Measurements from ENCODE around the gene FUT6.

GRCh38 chr19:5788422-5788821 is 51.1 kb downstream of the FUT6 start:
- TF ChIP-seq, protein P1, sequence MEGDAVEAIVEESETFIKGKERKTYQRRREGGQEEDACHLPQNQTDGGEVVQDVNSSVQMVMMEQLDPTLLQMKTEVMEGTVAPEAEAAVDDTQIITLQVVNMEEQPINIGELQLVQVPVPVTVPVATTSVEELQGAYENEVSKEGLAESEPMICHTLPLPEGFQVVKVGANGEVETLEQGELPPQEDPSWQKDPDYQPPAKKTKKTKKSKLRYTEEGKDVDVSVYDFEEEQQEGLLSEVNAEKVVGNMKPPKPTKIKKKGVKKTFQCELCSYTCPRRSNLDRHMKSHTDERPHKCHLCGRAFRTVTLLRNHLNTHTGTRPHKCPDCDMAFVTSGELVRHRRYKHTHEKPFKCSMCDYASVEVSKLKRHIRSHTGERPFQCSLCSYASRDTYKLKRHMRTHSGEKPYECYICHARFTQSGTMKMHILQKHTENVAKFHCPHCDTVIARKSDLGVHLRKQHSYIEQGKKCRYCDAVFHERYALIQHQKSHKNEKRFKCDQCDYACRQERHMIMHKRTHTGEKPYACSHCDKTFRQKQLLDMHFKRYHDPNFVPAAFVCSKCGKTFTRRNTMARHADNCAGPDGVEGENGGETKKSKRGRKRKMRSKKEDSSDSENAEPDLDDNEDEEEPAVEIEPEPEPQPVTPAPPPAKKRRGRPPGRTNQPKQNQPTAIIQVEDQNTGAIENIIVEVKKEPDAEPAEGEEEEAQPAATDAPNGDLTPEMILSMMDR (IDR thresholded peaks at IDR 0.05; ENCODE audit: low read depth, low read length): no peak
- TF ChIP-seq EZH2phosphoT487 (IDR thresholded peaks at IDR 0.05; ENCODE audit: low read depth): no peak
